ENCODE measurements around the gene C1orf21. TPM values are rescaled to one million over a fixed set of nuclear protein-coding genes. Genes with fewer than 3 reads are reported as not detected.

C1orf21 gene
- total RNA-seq, 1 donor from 2014 or later = 43.3 TPM

- TF ChIP-seq CTCF (IDR thresholded peaks at IDR 0.05; ENCODE audit: partially characterized antibody, unreplicated experiment) = no peak
- Mint-ChIP-seq H3K27me3 (ENCODE audit: unreplicated experiment) (no peaks in the 10 kb centered on the region), H3K4me3 (ENCODE audit: unreplicated experiment) (no peak overlapping the region), H3K4me1 (ENCODE audit: low read depth, unreplicated experiment) (peaks cover 18% of the 10 kb centered on the region), H3K9me3 (ENCODE audit: unreplicated experiment) (peaks cover 8% of the 10 kb centered on the region), H3K27ac (ENCODE audit: unreplicated experiment) (no peak overlapping the region), H3K36me3 (ENCODE audit: unreplicated experiment) (peaks cover 5% of the 10 kb centered on the region)
- DNase-seq = no peak
Observed at GRCh38 chr1:184577319-184577718, 190.5 kb downstream of the C1orf21 start.

GRCh38 chr1:184582411-184582810 lies 195.6 kb downstream of the C1orf21 start:
- peaks cover 4% of the 10 kb centered on the region for H3K9me3 Mint-ChIP-seq (ENCODE audit: unreplicated experiment)
- peaks cover 5% of the 10 kb centered on the region for H3K36me3 Mint-ChIP-seq (ENCODE audit: unreplicated experiment)
- H3K27ac Mint-ChIP-seq (ENCODE audit: unreplicated experiment) = no peak overlapping the region
- DNase-seq = no peak
- no peak for TF ChIP-seq CTCF (IDR thresholded peaks at IDR 0.05; ENCODE audit: partially characterized antibody, unreplicated experiment)
- H3K4me1 Mint-ChIP-seq (ENCODE audit: low read depth, unreplicated experiment) = peaks cover 24% of the 10 kb centered on the region
- no peaks in the 10 kb centered on the region for H3K27me3 Mint-ChIP-seq (ENCODE audit: unreplicated experiment)
- no peak overlapping the region for H3K4me3 Mint-ChIP-seq (ENCODE audit: unreplicated experiment)

GRCh38 chr1:184583849-184584248 lies 197.0 kb downstream of the C1orf21 start:
- H3K27ac Mint-ChIP-seq (ENCODE audit: unreplicated experiment) = no peak overlapping the region

GRCh38 chr1:184588701-184589100 lies 201.9 kb downstream of the C1orf21 start:
- peaks cover 4% of the 10 kb centered on the region for H3K36me3 Mint-ChIP-seq (ENCODE audit: unreplicated experiment)
- DNase-seq = no peak
- H3K4me3 Mint-ChIP-seq (ENCODE audit: unreplicated experiment) = no peak overlapping the region
- H3K27ac Mint-ChIP-seq (ENCODE audit: unreplicated experiment) = no peak overlapping the region
- H3K27me3 Mint-ChIP-seq (ENCODE audit: unreplicated experiment) = no peaks in the 10 kb centered on the region
- H3K4me1 Mint-ChIP-seq (ENCODE audit: low read depth, unreplicated experiment) = peaks cover 30% of the 10 kb centered on the region
- peaks cover 2% of the 10 kb centered on the region for H3K9me3 Mint-ChIP-seq (ENCODE audit: unreplicated experiment)
- TF ChIP-seq CTCF (IDR thresholded peaks at IDR 0.05; ENCODE audit: partially characterized antibody, unreplicated experiment) = no peak

More at GRCh38 chr1:184583849-184584248, 197.0 kb downstream of the C1orf21 start:
- no peak overlapping the region for H3K4me3 Mint-ChIP-seq (ENCODE audit: unreplicated experiment)
- no peaks in the 10 kb centered on the region for H3K27me3 Mint-ChIP-seq (ENCODE audit: unreplicated experiment)
- DNase-seq = no peak
- H3K36me3 Mint-ChIP-seq (ENCODE audit: unreplicated experiment) = peaks cover 5% of the 10 kb centered on the region
- peaks cover 28% of the 10 kb centered on the region for H3K4me1 Mint-ChIP-seq (ENCODE audit: low read depth, unreplicated experiment)
- H3K9me3 Mint-ChIP-seq (ENCODE audit: unreplicated experiment) = peaks cover 4% of the 10 kb centered on the region
- TF ChIP-seq CTCF (IDR thresholded peaks at IDR 0.05; ENCODE audit: partially characterized antibody, unreplicated experiment) = no peak

GRCh38 chr1:184590163-184590750 lies 203.4 kb downstream of the C1orf21 start:
- Mint-ChIP-seq H3K4me3 (ENCODE audit: unreplicated experiment) (no peak overlapping the region), H3K27ac (ENCODE audit: unreplicated experiment) (no peak overlapping the region), H3K9me3 (ENCODE audit: unreplicated experiment) (peaks cover 2% of the 10 kb centered on the region), H3K4me1 (ENCODE audit: low read depth, unreplicated experiment) (peaks cover 28% of the 10 kb centered on the region), H3K36me3 (ENCODE audit: unreplicated experiment) (peaks cover 4% of the 10 kb centered on the region), H3K27me3 (ENCODE audit: unreplicated experiment) (no peaks in the 10 kb centered on the region)
- TF ChIP-seq CTCF (IDR thresholded peaks at IDR 0.05; ENCODE audit: partially characterized antibody, unreplicated experiment) = no peak
- DNase-seq = no peak

Data from glutamatergic neuron (in vitro differentiated cells).